GM12878 (cell line): ENCODE measurements around the gene HEXA. TPM values are rescaled to one million over a fixed set of nuclear protein-coding genes. Genes with fewer than 3 reads are reported as not detected.

Experiments
- ATAC-seq: fragments of 200-7000 bp; cut with Tn5 transposase; 3 replicates; pipeline ENCODE4 v1.9.1; 2020; ENCODE audit warnings: mild to moderate bottlenecking, moderate library complexity
- BruUV-seq: library from RNA; stranded (reverse); fragments of 400-500 nt; replicated peaks from 2 replicates; lab custom pipeline; 2021; lab: Mats Ljungman, UMichigan
- CTCF ChIA-PET: fragments of 300-600 bp; sonication (Branson Sonifier 250); formaldehyde crosslinking; extraction: SDS; loops from one replicate; lab custom pipeline; 2021; ENCODE audit warnings: inconsistent platforms; lab: Yijun Ruan, JAX
- POLR2A ChIA-PET: fragments of 350-600 bp; formaldehyde crosslinking; extraction: SDS; loops from one replicate; lab custom pipeline; 2021; ENCODE audit warnings: inconsistent platforms; lab: Charles Lee
- RAD21 ChIA-PET: fragments of 300-600 bp; sonication (Branson Sonifier 250); formaldehyde crosslinking; loops from one replicate; lab custom pipeline; 2023; ENCODE audit warnings: antibody characterized with exemption; ENCODE audit not compliant: unreplicated experiment; lab: Charles Lee
- SMC1A ChIA-PET: fragments of 300-600 bp; sonication (Branson Sonifier 250); formaldehyde crosslinking; loops from one replicate; lab custom pipeline; 2023; ENCODE audit not compliant: unreplicated experiment, uncharacterized antibody; lab: Charles Lee
- DNase-seq: peaks from one replicate; pipeline ENCODE4 v3.0.0-alpha.2; 2011; ENCODE audit warnings: low read depth, low spot score
- FAIRE-seq: peaks from 3 replicates; lab custom pipeline; 2011; peaks lifted over from hg19 to GRCh38; lab: Jason Lieb, UNC
- H2AFZ ChIP-seq: 2 replicates; pipeline ENCODE4 v1.6.0; 2011; ENCODE audit warnings: low read depth, low read length, control low read depth; ENCODE audit not compliant: control insufficient read depth
- H3K27ac ChIP-seq: 2 replicates; pipeline ENCODE4 v1.5.1; 2011; ENCODE audit warnings: control low read depth; ENCODE audit not compliant: control insufficient read depth, insufficient read depth
- H3K27me3 ChIP-seq, 2 experiments: replicated peaks in 1 of 2; 2 replicates each; pipeline versions ENCODE4 v1.6.0 to v1.6.1; 2011; ENCODE audit warnings: low read length in 1 of 2; ENCODE audit not compliant: control insufficient read depth in 2 of 2, insufficient read depth in 2 of 2
- H3K36me3 ChIP-seq, 2 experiments: 2 replicates each; pipeline ENCODE4 v1.5.1; 2011; ENCODE audit warnings: low read length in 1 of 2; ENCODE audit not compliant: control insufficient read depth in 2 of 2, insufficient read depth in 2 of 2
- H3K4me1 ChIP-seq: 2 replicates; pipeline ENCODE4 v1.6.1; 2011; ENCODE audit warnings: mild to moderate bottlenecking, low read length, moderate library complexity, mixed read lengths; ENCODE audit not compliant: control insufficient read depth, insufficient read depth
- H3K4me2 ChIP-seq: 2 replicates; pipeline ENCODE4 v1.6.0; 2011; ENCODE audit warnings: control low read depth; ENCODE audit not compliant: control insufficient read depth, insufficient read depth
- H3K4me3 ChIP-seq: fragments of 200-600 bp; sonication (generic); 2 replicates; pipeline ENCODE4 v1.5.1; 2016
- H3K79me2 ChIP-seq: 2 replicates; pipeline ENCODE4 v1.6.0; 2011; ENCODE audit warnings: low read length; ENCODE audit not compliant: control insufficient read depth, insufficient read depth
- H3K9ac ChIP-seq: 2 replicates; pipeline ENCODE4 v1.8.0; 2011; ENCODE audit warnings: low read length, control low read depth, mixed read lengths; ENCODE audit not compliant: control insufficient read depth, insufficient read depth
- H3K9me3 ChIP-seq: replicated peaks from 3 replicates; pipeline ENCODE4 v1.5.1; 2011; ENCODE audit warnings: mild to moderate bottlenecking, low read length; ENCODE audit not compliant: control insufficient read depth, insufficient read depth
- H4K20me1 ChIP-seq: 2 replicates; pipeline ENCODE4 v1.6.0; 2011; ENCODE audit not compliant: control insufficient read depth, insufficient read depth
- CBFB ChIP-seq: IDR thresholded peaks from 2 replicates; pipeline ENCODE4 v1.6.1; 2016; ENCODE audit warnings: antibody characterized with exemption, low read depth
- CREB1 ChIP-seq: IDR thresholded peaks from 2 replicates; pipeline ENCODE4 v1.6.1; 2012; ENCODE audit warnings: low read depth, mild to moderate bottlenecking, inconsistent platforms
- CREM ChIP-seq: IDR thresholded peaks from 2 replicates; pipeline ENCODE4 v1.6.1; 2014; ENCODE audit warnings: antibody characterized with exemption, low read depth
- EGR1 ChIP-seq, 2 experiments: IDR thresholded peaks; 1 replicate in 1 of 2; 2 replicates in 1 of 2; pipeline ENCODE4 v1.6.1; 2011 to 2012; ENCODE audit warnings: low read depth in 2 of 2, low read length in 2 of 2, borderline replicate concordance in 1 of 2, mild to moderate bottlenecking in 1 of 2, moderate library complexity in 1 of 2
- EP300 ChIP-seq, 2 experiments: fragments of 150-350 bp in 1 of 2; IDR thresholded peaks; 2 replicates each; pipeline ENCODE4 v1.6.1; 2011 to 2012; ENCODE audit warnings: low read depth in 2 of 2, low read length in 2 of 2, borderline replicate concordance in 1 of 2, improper control_type of control experiment in 1 of 2, inconsistent platforms in 1 of 2; ENCODE audit not compliant: control insufficient read depth in 1 of 2
- ETV6 ChIP-seq, 2 experiments: fragments of 450-650 bp in 1 of 2; IDR thresholded peaks in 1 of 2; conservative IDR thresholded peaks in 1 of 2; 2 replicates each; pipeline ENCODE4 v1.6.1; 2014; ENCODE audit warnings: antibody characterized with exemption in 1 of 2, borderline replicate concordance in 1 of 2, low read depth in 1 of 2, mild to moderate bottlenecking in 1 of 2, moderate library complexity in 1 of 2
- MTA3 ChIP-seq: IDR thresholded peaks from 2 replicates; pipeline ENCODE4 v1.6.1; 2012; ENCODE audit warnings: low read length, inconsistent platforms, borderline replicate concordance
- PML ChIP-seq: IDR thresholded peaks from 2 replicates; pipeline ENCODE4 v1.6.1; 2012; ENCODE audit warnings: low read length, inconsistent platforms
- SUZ12 ChIP-seq: fragments of 200-600 bp; sonication (generic); IDR thresholded peaks from one replicate; pipeline ENCODE4 v1.6.1; 2018; ENCODE audit warnings: antibody characterized with exemption, mild to moderate bottlenecking; ENCODE audit not compliant: unreplicated experiment
- ZNF217 ChIP-seq: fragments of 450-650 bp; IDR thresholded peaks from 2 replicates; pipeline ENCODE4 v1.6.1; 2017; ENCODE audit warnings: antibody characterized with exemption, mild to moderate bottlenecking
- WGBS: methylation state at CpG from one replicate; pipeline ENCODE4 v1.1.6; 2016; ENCODE audit warnings: low lambda C conversion rate; ENCODE audit not compliant: insufficient replicate concordance, insufficient coverage; ENCODE audit errors: missing lambda C conversion rate; 5-methylcytosine and 5-hydroxymethylcytosine counted together
- in situ Hi-C: fragments of 300-500 bp; cut with MboI; formaldehyde crosslinking; loops from 9 replicates; pipeline ENCODE4 v1.14.3; 2018; ENCODE audit warnings: mixed read lengths
- intact Hi-C: fragments of 100-400 bp; cut with micrococcal nuclease; formaldehyde crosslinking; loops from one replicate; pipeline ENCODE4 v1.14.2; 2022; ENCODE audit not compliant: unreplicated experiment
- polyA plus RNA-seq, 11 experiments: library from polyadenylated mRNA; depleted of rRNA in 4 of 11; unstranded in 6 of 11; stranded (reverse) in 5 of 11; fragments of >200 nt; fragmentation: Nextera tagmentation in 4 of 11; fragmentation: Illumina TruSeq in 1 of 11; extraction: Ambion mirVana in 4 of 11; extraction: Trizol in 1 of 11; gene quantifications; 1 replicate in 1 of 11; 2 replicates in 10 of 11; pipeline versions ENCODE4 v1.2.1 to v1.2.3, GENCODE V29; 2011 to 2016; ENCODE audit warnings: inconsistent platforms in 2 of 11, missing spikeins in 2 of 11, low read depth in 1 of 11
- total RNA-seq, 4 experiments: library from RNA; depleted of rRNA in 3 of 4; stranded (reverse); fragments of >200 nt in 3 of 4; fragmentation: Illumina TruSeq in 1 of 4; extraction: Trizol in 1 of 4; gene quantifications; 2 replicates each; pipeline versions ENCODE4 v1.2.1 to v1.2.3, GENCODE V29; 2013 to 2021
- TF ChIP-seq, protein P1 (sequence below): IDR thresholded peaks from 2 replicates; pipeline ENCODE4 v1.6.1; 2012; ENCODE audit warnings: improper control_type of control experiment, low read depth, low read length; ENCODE audit not compliant: insufficient replicate concordance
- TF ChIP-seq, protein P2 (sequence below): fragments of 450-650 bp; IDR thresholded peaks from 2 replicates; pipeline ENCODE4 v1.6.1; 2017; ENCODE audit warnings: low read depth, mild to moderate bottlenecking, moderate library complexity

HEXA gene
- total and polyA plus RNA-seq, 10 of the 15 experiments (the other 5 are each of a cell fraction or from before 2014, with no cell fraction given) = 24.5 to 151 (median 69.3) TPM

DNA sequence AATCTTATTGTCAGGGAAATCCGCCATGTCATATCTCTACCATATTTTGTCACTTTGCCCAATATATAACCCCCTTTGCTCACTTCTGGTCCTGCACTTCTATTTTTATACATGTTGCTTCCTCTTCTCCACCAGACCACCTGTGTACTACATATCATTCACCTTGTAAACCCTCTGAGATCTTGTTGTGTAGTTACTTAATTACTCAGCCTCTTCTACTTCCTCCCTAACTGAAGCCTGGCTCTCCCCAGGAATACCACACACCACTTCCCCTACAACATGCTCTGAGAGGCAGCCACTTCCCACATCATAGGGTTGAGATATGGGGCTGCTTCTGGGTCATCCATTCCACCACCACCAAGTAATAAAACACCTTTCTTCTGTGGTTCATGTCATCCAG lies 10.0 kb downstream of the HEXA start (continued):
- TF ChIP-seq MTA3 (0 out of 2 replicates have a peak, but pooled peaks have one; percentile 61), PML (peak; percentile 49; the same call in 1 of the 2 replicates), SUZ12 (no peak), CREM (peak; percentile 50; the same call in 1 of the 2 replicates), CREB1 (peak; percentile 35; the same call in 1 of the 2 replicates), EGR1 (IDR thresholded peaks at IDR 0.05; ENCODE audit: borderline replicate concordance in 1 of 2, low read depth in 2 of 2, low read length in 2 of 2) (peak in 1 of 2 experiments; percentile 40; a peak in 1 of 3 replicates), CBFB (0 out of 2 replicates have a peak, but pooled peaks have one; percentile 53), ZNF217 (no peak)

DNA sequence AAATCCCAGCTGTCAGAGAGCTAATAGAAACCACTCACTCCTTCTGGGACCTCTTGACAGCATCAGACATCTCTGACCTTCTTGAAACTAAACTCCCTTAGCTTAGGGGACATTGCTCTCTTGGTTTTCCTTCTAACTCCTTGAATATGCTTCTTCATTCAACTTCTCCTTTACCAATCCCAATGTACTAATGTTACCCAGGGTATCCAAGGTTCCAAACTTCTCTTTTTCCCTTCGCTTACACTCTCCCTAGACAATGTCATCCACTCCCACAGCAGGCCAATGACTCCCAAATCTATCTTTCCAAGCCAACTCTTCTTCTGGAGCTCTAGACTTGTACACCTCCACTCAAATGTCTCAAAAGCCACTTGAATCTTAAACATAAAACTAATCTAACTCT lies 14.6 kb downstream of the HEXA start:
- no peak for FAIRE-seq
- TF ChIP-seq EP300 (IDR thresholded peaks at IDR 0.05; ENCODE audit: borderline replicate concordance in 1 of 2, control insufficient read depth in 1 of 2, low read depth in 2 of 2, low read length in 2 of 2) (no peak), ETV6 (conservative IDR thresholded peaks at IDR 0.05 in 1 of 2, IDR thresholded peaks at IDR 0.05 in 1 of 2; ENCODE audit: borderline replicate concordance in 1 of 2, low read depth in 1 of 2) (no peak), EGR1 (IDR thresholded peaks at IDR 0.05; ENCODE audit: borderline replicate concordance in 1 of 2, low read depth in 2 of 2, low read length in 2 of 2) (no peak)
- TF ChIP-seq, protein P1, sequence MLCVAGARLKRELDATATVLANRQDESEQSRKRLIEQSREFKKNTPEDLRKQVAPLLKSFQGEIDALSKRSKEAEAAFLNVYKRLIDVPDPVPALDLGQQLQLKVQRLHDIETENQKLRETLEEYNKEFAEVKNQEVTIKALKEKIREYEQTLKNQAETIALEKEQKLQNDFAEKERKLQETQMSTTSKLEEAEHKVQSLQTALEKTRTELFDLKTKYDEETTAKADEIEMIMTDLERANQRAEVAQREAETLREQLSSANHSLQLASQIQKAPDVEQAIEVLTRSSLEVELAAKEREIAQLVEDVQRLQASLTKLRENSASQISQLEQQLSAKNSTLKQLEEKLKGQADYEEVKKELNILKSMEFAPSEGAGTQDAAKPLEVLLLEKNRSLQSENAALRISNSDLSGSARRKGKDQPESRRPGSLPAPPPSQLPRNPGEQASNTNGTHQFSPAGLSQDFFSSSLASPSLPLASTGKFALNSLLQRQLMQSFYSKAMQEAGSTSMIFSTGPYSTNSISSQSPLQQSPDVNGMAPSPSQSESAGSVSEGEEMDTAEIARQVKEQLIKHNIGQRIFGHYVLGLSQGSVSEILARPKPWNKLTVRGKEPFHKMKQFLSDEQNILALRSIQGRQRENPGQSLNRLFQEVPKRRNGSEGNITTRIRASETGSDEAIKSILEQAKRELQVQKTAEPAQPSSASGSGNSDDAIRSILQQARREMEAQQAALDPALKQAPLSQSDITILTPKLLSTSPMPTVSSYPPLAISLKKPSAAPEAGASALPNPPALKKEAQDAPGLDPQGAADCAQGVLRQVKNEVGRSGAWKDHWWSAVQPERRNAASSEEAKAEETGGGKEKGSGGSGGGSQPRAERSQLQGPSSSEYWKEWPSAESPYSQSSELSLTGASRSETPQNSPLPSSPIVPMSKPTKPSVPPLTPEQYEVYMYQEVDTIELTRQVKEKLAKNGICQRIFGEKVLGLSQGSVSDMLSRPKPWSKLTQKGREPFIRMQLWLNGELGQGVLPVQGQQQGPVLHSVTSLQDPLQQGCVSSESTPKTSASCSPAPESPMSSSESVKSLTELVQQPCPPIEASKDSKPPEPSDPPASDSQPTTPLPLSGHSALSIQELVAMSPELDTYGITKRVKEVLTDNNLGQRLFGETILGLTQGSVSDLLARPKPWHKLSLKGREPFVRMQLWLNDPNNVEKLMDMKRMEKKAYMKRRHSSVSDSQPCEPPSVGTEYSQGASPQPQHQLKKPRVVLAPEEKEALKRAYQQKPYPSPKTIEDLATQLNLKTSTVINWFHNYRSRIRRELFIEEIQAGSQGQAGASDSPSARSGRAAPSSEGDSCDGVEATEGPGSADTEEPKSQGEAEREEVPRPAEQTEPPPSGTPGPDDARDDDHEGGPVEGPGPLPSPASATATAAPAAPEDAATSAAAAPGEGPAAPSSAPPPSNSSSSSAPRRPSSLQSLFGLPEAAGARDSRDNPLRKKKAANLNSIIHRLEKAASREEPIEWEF = no peak
- TF ChIP-seq, protein P2, sequence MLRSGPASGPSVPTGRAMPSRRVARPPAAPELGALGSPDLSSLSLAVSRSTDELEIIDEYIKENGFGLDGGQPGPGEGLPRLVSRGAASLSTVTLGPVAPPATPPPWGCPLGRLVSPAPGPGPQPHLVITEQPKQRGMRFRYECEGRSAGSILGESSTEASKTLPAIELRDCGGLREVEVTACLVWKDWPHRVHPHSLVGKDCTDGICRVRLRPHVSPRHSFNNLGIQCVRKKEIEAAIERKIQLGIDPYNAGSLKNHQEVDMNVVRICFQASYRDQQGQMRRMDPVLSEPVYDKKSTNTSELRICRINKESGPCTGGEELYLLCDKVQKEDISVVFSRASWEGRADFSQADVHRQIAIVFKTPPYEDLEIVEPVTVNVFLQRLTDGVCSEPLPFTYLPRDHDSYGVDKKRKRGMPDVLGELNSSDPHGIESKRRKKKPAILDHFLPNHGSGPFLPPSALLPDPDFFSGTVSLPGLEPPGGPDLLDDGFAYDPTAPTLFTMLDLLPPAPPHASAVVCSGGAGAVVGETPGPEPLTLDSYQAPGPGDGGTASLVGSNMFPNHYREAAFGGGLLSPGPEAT = no peak

More for the DNA sequence above, 14.6 kb downstream of the HEXA start:
- BruUV-seq = no TSS peak
- Histone ChIP-seq H4K20me1 (no peaks in the 10 kb centered on the region), H2AFZ (no peak overlapping the region), H3K27ac (no peak overlapping the region), H3K27me3 (no peaks in the 10 kb centered on the region), H3K9ac (no peak overlapping the region), H3K4me3 (no peak overlapping the region), H3K4me1 (peaks cover 13% of the 10 kb centered on the region), H3K4me2 (no peak overlapping the region), H3K36me3 (peaks cover 2 to 7% of the 10 kb centered on the region in 2 experiments), H3K9me3 (no peaks in the 10 kb centered on the region), H3K79me2 (peaks cover 9% of the 10 kb centered on the region)
- ChIA-PET SMC1A (interaction anchor here (1.6 kb wide), 1 partner anchor 28 kb away, joined by 3 read pairs; no protein-coding TSS in a partner anchor), RAD21 (no interaction called here), CTCF (interaction anchor here (0.6 to 1.5 kb wide), 3 partner anchors 11 to 138 kb away, joined by 3 to 6 read pairs (median 4); no protein-coding TSS in a partner anchor), POLR2A (no interaction called here)
- in situ Hi-C loops = no loop called here
- intact Hi-C loops = no loop called here
- no peak for ATAC-seq
- no peak for DNase-seq
- 100% methylated on average over 1 of the region's 1 CpG for WGBS
